GM19468 (cell line): ENCODE results near the gene CD300E.

Experiments
- ATAC-seq: cut with Tn5 transposase; IDR thresholded peaks from one replicate; pipeline ENCODE4 v1.9.1; 2021; ENCODE audit warnings: mild to moderate bottlenecking, moderate library complexity, moderate number of reproducible peaks; ENCODE audit not compliant: unreplicated experiment; ENCODE audit errors: extremely low read depth

CD300E gene

GRCh38 chr17:74569020-74570003 lies 54.2 kb downstream of the CD300E start:
- ATAC-seq = no peak

GRCh38 chr17:74568106-74568873 lies 55.2 kb downstream of the CD300E start:
- no peak for ATAC-seq

- no peak for ATAC-seq
These were observed 56.1 kb downstream of the CD300E start, which contains the start of gene CD300H for GRCh38 chr17:74567397-74567796. TSS of gene CD300H (minus strand) at chr17:74567509.

GRCh38 chr17:74566132-74566753 lies 57.3 kb downstream of the CD300E start:
- no peak for ATAC-seq

GRCh38 chr17:74565126-74565525 lies 58.4 kb downstream of the CD300E start:
- no peak for ATAC-seq

- ATAC-seq = no peak
These were observed 60.2 kb downstream of the CD300E start for GRCh38 chr17:74563358-74563757.

- ATAC-seq = no peak
These were observed 62.0 kb downstream of the CD300E start for GRCh38 chr17:74561586-74561985.
